HG03460 (cell line): ENCODE data around the gene ADK.

Experiments
- ATAC-seq: cut with Tn5 transposase; IDR thresholded peaks from one replicate; pipeline ENCODE4 v1.9.1; 2021; ENCODE audit not compliant: unreplicated experiment

ADK gene

DNA sequence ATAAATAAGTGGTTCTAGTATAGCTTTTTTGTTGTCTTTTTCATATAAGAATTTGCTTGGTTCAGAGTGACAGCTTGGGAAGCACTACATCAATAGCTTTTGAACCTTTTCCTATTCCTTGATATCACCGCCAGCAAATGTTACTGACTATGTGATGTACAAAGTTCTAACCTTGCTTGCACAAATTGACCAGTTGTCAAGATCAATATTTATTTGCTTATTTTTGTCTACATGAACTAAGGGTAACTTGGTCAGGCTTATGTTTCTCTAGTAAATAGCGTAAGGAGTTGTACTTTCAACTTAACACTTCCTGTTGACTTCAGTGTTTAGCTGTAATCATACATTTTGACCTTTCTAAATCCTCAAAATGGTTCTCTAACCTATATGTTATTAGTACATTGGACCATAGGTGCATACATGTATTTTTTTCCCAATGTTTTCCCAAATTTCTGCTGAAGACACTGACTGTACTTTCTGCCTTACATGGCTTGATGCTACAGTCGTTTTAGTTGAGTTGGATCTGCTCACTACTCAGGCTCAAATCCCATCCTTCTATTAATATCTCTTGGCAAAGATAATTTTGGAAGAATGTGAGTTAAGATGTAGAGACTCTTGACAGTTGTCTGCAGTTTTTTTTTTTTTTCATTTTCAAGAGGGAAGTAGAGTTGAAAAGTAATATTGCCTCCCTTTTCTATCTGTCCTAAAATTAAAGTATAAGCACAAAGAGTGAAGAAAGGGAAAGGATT lies 436.3 kb downstream of the ADK start:
- ATAC-seq = no peak

DNA sequence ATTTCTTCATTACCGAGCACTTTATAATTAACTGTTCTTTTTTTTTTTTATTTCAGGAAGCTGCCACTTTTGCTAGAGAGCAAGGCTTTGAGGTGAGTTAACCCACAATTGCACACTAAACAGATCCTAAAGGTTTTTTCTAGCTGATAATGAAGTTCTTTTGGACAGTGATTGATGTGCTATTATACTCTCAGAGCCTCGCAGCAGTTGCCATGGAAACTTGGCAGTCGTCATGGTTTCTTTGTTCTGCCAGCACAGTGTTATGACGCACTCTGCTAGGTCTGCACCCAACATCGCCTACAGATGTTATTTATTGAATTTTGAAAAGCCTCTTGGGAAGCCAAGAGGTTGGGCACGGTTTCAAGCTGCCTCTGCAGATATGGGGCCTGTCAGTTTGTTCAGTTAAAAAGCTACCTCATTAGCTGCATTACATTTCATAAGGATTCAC lies 438.2 kb downstream of the ADK start:
- no peak for ATAC-seq

DNA sequence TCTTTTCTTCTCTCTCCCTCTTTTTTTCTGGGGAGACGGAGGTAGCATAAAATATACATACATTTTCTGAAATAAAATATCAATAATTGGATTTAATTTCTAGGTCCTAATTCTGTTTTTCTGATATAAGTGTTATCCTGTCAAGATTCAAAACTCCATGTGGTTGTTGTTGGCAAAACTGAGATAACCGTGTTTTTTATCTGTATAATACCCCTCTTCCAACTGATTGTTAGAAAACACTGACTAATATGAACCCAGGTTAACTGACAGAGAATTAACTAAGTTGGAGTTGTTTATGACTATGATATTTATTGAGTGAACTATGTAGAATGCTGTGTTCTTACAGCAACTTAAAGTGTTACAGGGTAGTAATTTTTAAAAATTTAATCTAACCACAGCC lies 438.8 kb downstream of the ADK start:
- no peak for ATAC-seq

DNA sequence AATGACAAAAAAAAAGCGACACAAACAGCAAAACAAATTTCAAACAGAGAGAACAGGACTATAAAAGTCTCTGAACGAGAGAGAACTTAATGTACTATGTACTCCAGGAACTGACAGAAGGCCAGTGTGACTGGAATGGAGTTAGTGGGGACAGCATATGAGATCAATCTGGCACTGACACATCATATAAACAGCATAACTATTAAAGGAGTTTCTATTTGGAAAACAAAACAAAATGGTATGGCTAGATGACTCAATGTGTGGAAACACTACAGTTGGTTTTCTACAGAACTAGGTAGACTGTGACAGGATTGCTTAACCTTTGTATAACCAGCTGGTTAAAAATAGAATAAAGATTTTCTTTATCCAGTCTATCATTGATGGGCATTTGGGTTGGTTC lies 442.4 kb downstream of the ADK start:
- ATAC-seq = no peak

DNA sequence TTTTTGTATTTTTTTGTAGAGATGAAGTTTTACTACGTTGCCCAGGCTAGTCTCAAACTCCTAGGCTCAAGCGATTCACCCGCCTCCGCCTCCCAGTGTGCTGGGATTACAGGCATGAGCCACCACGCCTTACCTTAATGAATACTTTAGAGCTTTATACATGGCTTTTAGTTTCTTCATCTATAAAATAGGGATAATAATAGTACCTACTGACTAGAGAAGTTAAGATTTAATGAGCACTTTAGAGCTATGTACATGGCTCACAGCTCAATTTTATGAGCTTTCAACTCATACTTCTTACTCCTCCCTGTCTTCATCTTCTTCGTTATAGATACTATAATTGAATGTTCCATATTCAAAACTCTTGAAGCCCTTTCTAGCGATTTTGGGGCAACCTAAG lies 445.7 kb downstream of the ADK start:
- ATAC-seq = no peak

DNA sequence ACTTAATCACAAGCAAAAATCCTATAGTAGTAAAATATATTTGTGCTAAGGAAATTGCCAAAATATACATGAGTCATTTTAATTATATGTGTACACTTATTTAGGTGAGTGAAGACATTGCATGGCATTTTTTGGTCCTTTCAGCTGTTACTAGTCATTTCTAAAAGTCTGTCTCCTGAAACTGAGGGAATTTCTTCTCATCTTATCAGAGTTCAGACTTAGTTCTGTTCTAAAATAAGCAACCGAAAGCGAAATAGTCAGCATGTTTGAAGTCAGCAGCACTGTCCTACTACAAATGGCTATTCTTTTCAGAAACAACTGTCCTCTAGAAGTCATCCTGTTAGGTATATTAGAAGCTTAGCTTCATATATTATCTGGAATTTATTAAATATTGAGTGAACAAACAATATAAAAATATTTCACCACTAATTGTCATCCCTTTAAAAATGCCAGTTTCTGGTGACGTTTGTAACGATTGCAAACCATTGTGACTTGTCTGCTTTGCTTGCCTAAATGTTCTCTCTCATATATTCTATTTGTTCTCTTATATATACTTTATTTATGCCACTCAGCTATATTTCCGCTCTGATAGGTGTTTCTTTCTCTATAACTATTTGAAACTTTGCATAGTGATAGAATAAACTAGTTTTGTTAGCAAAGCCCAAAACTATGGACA lies 448.0 kb downstream of the ADK start:
- ATAC-seq = peak; percentile 79

DNA sequence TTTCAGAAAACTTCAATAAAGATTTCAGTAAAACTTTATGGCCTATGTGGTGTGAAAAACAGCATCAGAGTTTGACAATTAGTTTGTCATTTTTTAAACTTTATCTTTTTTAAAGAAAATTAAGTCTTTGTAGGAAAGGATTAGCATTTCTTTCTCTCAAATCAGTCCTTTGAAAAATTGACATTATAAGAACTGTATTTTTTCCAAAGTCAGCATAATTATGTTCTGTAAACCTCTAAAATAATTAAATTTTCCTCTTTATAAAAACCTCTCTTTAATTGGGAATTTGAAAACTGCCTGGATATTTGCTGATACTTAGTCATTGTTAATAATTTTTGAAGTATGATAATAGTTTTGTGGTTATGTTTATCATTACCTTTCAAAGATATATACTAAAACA lies 448.7 kb downstream of the ADK start:
- no peak for ATAC-seq

DNA sequence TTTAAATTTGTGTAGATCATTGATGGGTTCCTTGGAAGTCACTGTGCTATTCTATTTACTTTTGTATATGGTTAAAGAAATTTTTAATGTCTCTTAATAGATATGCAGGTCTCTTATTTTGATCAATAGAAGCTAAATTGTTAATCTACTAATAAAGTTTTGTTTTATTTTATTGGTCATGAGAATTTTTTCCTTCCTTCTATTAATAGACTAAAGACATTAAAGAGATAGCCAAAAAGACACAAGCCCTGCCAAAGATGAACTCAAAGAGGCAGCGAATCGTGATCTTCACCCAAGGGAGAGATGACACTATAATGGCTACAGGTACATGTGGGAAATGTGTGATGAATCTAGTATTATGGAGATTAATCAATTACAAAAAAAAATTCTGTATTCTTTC lies 449.1 kb downstream of the ADK start:
- no peak for ATAC-seq

DNA sequence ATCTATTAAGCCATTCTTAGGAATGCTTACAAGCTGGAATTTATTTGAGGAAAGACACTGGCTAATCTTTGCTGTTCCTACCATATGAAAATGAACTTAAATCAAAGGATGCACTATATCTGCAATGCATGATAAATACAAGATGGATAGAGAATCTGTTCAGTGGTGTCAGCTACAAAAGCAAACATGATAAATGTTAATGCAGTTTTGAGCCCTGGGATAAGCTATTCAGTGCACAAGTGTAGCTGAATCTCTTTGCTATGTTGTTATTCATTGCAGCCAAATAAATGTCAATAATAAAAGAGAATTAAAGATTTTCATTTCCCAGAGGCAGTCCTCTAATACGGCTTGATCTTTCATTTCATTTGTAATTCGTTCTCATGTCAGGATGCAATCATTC lies 451.6 kb downstream of the ADK start:
- no peak for ATAC-seq

DNA sequence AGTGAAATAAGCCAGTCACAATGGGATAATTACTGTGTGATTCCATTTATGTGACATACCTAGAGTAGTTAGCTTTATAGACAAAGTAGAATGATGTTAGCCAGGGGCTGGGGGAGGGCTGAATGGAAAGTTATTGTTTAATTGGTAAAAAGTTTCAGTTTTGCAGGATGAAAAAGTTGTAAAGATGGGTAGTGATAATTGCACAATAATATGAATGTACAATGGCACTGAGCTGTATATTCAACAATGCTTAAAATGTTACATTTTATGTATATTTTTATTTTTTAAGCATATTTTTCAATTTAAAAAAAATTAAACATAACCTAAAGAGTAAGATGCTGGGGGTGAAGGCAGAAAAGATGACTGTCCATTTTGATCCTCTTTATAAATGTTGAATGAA lies 459.3 kb downstream of the ADK start:
- no peak for ATAC-seq

DNA sequence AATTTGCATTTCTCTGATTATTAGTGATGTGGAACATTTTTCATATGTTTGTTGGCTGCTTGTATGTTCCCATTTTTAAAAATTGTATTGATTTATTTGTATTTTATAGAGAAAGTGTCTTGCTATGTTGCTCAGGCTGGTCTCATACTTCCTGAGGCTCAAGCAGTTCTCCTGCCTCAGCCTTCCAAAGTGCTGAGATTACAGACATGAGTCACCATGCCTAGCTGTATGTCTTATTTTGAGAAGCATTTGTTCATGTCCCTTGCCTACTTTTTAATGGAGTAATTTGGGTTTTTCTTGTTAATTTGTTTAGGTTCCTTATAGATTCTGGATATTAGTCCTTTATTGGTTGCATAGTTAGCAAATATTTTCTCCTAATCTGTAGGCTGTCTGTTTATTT lies 461.2 kb downstream of the ADK start:
- no peak for ATAC-seq

DNA sequence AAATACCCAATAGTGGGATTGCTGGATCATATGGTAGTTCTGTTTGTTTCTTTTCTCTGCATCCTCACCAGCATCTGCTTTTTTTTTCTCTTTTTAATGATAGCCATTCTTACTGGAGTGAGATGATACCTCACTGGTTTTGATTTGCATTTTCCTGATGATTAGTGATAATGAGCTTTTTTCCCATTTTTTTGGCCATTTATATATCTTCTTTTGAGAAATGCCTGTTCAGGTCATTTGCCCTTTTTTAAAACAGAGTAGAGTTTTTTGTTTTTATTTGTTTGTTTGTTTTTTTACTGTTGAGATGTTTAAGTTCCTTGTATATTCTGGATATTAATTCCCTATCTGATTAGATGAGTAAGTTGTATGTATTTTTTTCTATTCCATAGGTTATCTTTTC lies 469.6 kb downstream of the ADK start:
- ATAC-seq = no peak

DNA sequence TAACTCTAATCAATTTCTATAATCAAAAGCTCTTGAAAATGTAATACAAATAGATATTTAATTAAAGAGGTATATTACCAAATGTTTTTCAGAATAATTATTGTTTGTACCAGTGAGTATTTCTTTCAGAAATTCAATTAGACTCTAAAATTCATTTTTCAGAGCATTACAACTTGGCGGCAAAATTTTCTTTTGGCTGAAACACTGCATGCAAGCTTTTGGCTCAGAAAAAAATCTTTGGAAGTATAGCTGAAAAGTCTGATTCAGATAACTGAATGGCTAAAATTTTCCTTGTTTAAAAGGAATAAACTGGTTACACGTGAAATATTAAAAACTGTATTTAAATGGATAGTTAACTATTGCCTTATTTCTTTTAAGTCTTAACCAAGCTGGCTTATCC lies 472.8 kb downstream of the ADK start:
- ATAC-seq = no peak

DNA sequence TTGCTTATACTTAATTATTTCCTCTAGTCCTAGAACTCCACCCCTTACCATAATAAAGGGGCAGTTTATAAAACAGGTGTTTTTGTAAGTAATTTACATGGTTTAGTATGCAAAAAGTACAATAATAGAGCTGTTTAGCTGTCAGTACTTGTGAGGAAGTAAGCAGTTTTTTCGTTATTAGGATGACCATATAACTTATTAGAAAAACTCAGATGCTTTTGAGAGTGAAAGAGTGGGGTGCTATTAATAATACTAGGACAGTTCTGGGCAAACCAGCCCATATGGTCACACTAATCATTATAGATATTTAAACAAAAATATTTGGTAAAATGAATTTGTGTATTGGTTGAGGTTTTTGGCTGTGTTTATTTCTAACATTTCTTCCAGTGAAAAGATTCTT lies 473.5 kb downstream of the ADK start:
- no peak for ATAC-seq

DNA sequence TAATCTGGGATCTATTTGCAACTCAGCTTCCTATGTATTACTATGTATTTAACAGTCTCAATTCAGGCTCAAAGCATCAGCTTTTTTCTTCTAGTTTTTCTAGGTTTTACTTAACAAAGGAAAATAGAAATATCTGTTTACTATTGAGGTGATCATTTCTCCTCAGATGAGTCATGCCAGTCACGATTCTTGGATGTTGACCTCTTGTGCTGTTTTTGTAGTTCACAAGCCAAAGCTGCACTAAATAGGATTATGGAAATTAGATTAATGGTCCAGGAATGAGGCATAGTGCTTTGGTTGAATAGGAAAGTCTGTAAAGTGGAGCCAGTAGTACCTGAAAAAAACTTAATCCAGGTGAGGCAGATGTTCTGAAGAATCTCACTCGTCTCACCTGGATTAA lies 477.1 kb downstream of the ADK start:
- ATAC-seq = no peak

DNA sequence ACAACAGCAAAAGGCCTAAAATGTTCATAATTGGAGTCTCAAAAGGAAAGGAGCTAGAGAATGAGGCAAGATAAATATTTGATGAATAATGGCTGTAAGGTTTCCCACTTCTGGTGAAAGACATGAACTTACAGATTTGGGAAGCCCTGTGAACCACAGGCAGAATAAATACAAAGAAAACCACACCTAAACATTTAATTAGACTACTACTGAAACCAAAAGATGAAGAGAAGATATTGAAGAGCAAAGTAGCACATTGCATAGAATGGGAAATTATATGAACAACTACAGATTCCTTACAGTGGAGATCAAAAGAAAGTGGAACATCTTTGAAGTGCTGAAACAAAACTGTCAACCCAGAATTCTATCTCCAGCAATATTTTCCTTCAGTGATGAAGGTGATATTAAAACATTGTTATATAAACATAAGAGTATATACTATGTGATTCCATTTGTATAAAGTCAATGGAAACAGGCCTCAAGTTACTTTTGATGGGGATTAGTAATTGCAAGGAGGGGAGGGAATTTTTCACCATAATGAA lies 484.0 kb downstream of the ADK start:
- no peak for ATAC-seq

DNA sequence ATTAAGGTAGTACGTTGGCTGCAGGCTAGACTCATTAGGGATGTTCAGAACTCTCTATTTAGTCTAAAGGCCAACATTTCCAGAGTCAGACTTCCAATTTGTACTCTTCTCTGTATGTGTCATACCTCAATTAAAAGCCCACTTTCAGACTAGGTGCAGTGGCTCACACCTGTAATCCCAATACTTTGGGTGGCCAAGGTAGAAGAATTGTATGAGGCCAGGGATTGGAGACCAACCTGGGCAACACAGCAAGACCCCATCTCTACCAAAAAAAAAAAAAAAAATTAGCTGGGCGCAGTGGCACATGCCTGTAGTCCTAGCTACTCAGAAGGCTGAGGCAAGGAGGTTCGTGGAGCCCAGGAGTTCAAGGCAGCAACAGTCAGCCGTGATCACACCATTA lies 484.6 kb downstream of the ADK start:
- ATAC-seq = no peak

DNA sequence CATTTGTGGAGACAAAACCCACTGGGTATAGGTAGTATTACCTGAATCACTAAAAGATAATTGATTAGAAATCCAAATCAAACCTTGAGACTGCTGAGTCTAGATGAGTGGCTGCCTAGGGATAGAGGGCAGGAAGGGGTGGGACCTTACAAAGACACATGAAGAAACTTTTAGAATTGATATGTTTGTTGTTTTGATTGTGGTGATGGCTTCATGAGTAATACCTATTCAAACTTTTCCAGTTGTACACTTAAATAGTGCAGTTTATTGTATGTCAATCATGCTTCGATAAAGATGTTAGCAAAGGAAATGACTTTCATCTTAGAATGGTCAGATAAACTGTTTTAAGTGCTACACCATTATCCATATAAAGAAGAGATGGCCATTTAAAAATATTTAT lies 486.7 kb downstream of the ADK start:
- ATAC-seq = no peak

DNA sequence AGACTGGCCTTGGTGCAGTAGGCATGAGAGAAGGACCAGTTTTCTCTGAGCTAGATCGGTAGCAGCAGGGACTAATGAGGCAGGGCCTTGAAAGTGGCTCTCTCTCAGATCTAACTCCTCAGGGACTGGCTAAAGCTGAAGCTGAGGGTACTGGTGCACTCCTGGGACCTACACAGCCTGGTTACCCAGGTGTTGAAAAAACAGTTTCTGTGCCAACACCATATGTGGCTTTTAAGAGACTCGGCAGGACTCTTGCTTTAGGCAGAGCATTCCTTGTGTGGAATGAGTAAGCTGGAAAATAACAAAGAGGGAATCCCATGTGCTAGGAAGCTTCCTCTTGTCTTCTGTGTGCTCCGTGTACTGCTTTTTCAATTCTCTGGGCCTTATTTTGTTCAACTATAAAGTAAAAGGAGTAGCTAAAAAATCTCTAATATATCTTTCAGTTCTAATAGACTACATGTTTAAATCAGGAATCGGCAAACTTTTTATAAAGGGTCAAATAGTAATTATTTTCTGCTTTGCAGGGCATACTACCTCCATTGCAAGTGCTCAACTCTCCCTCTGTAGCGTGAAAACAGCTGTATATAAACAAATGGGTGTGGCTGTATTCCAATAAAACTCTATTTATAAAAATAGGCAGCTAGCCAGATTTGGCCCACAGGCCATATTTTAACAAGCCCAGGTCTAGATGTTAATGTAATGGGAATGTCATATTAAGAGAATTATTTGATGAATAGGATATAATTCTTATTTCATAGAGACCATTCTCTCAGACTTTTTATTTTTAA lies 489.3 kb downstream of the ADK start:
- peak; percentile 75 for ATAC-seq

DNA sequence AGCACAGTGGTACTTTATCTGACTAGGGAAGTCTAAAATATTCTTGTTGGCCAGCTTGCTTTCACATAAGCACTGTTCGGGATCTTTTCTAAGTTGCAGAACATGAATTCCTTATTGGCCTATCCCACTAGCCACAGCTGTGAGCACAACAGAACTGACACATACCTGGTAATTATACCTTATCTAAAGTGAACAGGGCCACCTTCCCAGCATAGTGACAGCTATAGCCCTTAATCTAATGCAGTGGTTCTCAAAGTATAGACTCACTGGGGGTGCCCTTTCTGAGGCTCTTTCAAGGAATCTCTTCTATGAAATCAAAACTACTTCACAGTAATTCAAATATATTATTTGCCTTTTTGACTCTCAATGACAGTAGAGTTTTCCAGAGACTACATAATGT lies 490.6 kb downstream of the ADK start:
- no peak for ATAC-seq

DNA sequence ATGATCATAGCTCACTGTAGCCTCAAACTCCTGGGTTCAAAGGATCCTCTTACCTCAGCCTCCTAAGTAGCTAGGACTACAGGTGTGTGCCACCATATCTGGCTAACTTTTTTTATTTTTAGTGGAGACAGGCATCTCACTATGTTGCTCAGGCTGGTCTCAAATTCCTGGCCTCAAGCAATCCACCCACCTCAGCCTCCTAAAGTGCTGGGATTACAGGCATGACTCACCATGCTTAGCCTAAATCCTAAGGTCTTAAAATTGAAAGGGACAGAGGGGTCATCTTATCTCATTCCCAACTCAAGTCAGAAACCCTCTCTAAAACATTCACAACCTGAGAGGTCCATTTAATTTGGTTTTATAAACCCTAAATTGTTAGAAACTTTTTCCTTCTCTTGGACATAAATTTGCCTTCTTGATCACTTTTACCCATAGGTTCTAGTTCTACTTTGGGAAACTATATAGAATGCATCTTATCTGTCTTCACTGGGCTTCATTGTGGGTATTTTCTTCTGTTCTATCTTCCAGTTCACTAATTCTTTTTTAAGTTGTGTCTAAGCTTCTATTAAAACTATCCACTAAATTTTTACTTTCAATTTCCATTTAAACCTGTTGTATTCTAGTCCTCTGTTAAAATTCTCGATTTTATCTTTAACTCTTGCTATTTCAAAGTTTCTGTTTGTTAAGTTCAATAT lies 492.0 kb downstream of the ADK start:
- no peak for ATAC-seq
